Trophoblast cell (in vitro differentiated cells and primary cell): ENCODE data around the gene PICALM.

ENCODE experiments used
- DNase-seq, 2 donors: peaks; one replicate each; pipeline ENCODE4 v3.0.0-alpha.2; 2016
- H2AFZ ChIP-seq: 2 replicates; pipeline ENCODE4 v1.6.1; 2013; ENCODE audit warnings: low read length, moderate library complexity, mild to moderate bottlenecking; ENCODE audit not compliant: insufficient read depth, poor library complexity
- H2AK5ac ChIP-seq: 2 replicates; pipeline ENCODE4 v1.6.1; 2013; ENCODE audit warnings: mild to moderate bottlenecking, low read length
- H2BK120ac ChIP-seq: 2 replicates; pipeline ENCODE4 v1.6.1; 2013; ENCODE audit warnings: low read length, mild to moderate bottlenecking, moderate library complexity; ENCODE audit not compliant: insufficient read depth, poor library complexity
- H2BK12ac ChIP-seq: 2 replicates; pipeline ENCODE4 v1.6.1; 2013; ENCODE audit warnings: mild to moderate bottlenecking, low read length, moderate library complexity
- H2BK5ac ChIP-seq: 2 replicates; pipeline ENCODE4 v1.6.1; 2013; ENCODE audit warnings: low read length, low read depth, moderate library complexity, mild to moderate bottlenecking; ENCODE audit not compliant: poor library complexity
- H3K14ac ChIP-seq: 2 replicates; pipeline ENCODE4 v1.6.1; 2013; ENCODE audit warnings: mild to moderate bottlenecking, low read length
- H3K18ac ChIP-seq: 2 replicates; pipeline ENCODE4 v1.6.1; 2013; ENCODE audit warnings: mild to moderate bottlenecking, low read length
- H3K23ac ChIP-seq: 2 replicates; pipeline ENCODE4 v1.6.1; 2013; ENCODE audit warnings: low read length
- H3K27ac ChIP-seq: 2 replicates; pipeline ENCODE4 v1.5.1; 2013; ENCODE audit warnings: low read depth, mild to moderate bottlenecking, inconsistent platforms, low read length, moderate library complexity
- H3K27me3 ChIP-seq: 2 replicates; pipeline ENCODE4 v1.6.1; 2013; ENCODE audit warnings: inconsistent platforms, mild to moderate bottlenecking, low read length, moderate library complexity; ENCODE audit not compliant: insufficient read depth
- H3K36me3 ChIP-seq, 2 experiments: 1 replicate in 1 of 2; 2 replicates in 1 of 2; pipeline ENCODE4 v1.6.1; 2013; ENCODE audit warnings: low read length in 2 of 2, mild to moderate bottlenecking in 2 of 2, moderate library complexity in 1 of 2; ENCODE audit not compliant: insufficient read depth in 2 of 2, control insufficient read depth in 1 of 2
- H3K4ac ChIP-seq: 2 replicates; pipeline ENCODE4 v1.6.1; 2013; ENCODE audit warnings: low read depth, mild to moderate bottlenecking, low read length, moderate library complexity
- H3K4me1 ChIP-seq, 2 experiments: 1 replicate in 1 of 2; 2 replicates in 1 of 2; pipeline ENCODE4 v1.6.1; 2013; ENCODE audit warnings: low read length in 2 of 2, mild to moderate bottlenecking in 2 of 2, moderate library complexity in 1 of 2; ENCODE audit not compliant: insufficient read depth in 2 of 2, control insufficient read depth in 1 of 2
- H3K4me2 ChIP-seq: 2 replicates; pipeline ENCODE4 v1.6.1; 2013; ENCODE audit warnings: inconsistent platforms, mild to moderate bottlenecking, low read length, moderate library complexity
- H3K4me3 ChIP-seq: 2 replicates; pipeline ENCODE4 v1.5.1; 2013; ENCODE audit warnings: mild to moderate bottlenecking, low read depth, low read length, inconsistent platforms
- H3K79me1 ChIP-seq: one replicate; pipeline ENCODE4 v1.6.1; 2013; ENCODE audit warnings: low read length
- H3K79me2 ChIP-seq: 2 replicates; pipeline ENCODE4 v1.6.1; 2013; ENCODE audit warnings: low read length, mild to moderate bottlenecking; ENCODE audit not compliant: control insufficient read depth, insufficient read depth, poor library complexity
- H3K9ac ChIP-seq: 2 replicates; pipeline ENCODE4 v1.6.1; 2013; ENCODE audit warnings: mild to moderate bottlenecking, low read length
- H3K9me3 ChIP-seq: 2 replicates; pipeline ENCODE4 v1.6.1; 2013; ENCODE audit warnings: low read depth, mild to moderate bottlenecking, control low read depth, inconsistent platforms, low read length; ENCODE audit not compliant: insufficient read depth
- H4K12ac ChIP-seq: 2 replicates; pipeline ENCODE4 v1.6.1; 2013; ENCODE audit warnings: low read depth, mild to moderate bottlenecking, low read length, moderate library complexity
- H4K8ac ChIP-seq: 2 replicates; pipeline ENCODE4 v1.6.1; 2013; ENCODE audit warnings: low read depth, mild to moderate bottlenecking, low read length, moderate library complexity
- H4K91ac ChIP-seq: one replicate; pipeline ENCODE4 v1.6.1; 2013; ENCODE audit warnings: low read depth, mild to moderate bottlenecking, low read length, moderate library complexity
- WGBS: extraction: QIAGEN DNeasy Blood & Tissue Kit; methylation state at CpG from one replicate; pipeline ENCODE4 v1.1.7; 2013; ENCODE audit warnings: missing lambda C conversion rate; ENCODE audit not compliant: insufficient read length, insufficient coverage; ENCODE audit errors: extremely low coverage; 5-methylcytosine and 5-hydroxymethylcytosine counted together

PICALM gene

GRCh38 chr11:86060544-86060943 lies 8.3 kb downstream of the PICALM start:
- H3K4me2 ChIP-seq, result no peak overlapping the region
- H3K27ac ChIP-seq, result no peak overlapping the region
- H3K36me3 ChIP-seq, result peaks cover 0 to 4% of the 10 kb centered on the region in 2 experiments

GRCh38 chr11:86058360-86058759 lies 10.5 kb downstream of the PICALM start:
- Histone ChIP-seq H2BK120ac (no peak overlapping the region), H3K4ac (peak overlapping the region; percentile 89), H3K4me2 (no peak overlapping the region), H2BK5ac (no peak overlapping the region), H3K4me3 (no peak overlapping the region), H3K79me2 (peaks cover 19% of the 10 kb centered on the region), H3K23ac (no peak overlapping the region), H4K8ac (no peak overlapping the region), H2BK12ac (no peak overlapping the region), H3K79me1 (no peaks in the 10 kb centered on the region), H2AFZ (no peak overlapping the region), H3K9me3 (no peaks in the 10 kb centered on the region), H3K14ac (no peak overlapping the region), H3K36me3 (peaks cover 0 to 4% of the 10 kb centered on the region in 2 experiments), H3K27me3 (no peaks in the 10 kb centered on the region), H3K9ac (no peak overlapping the region), H2AK5ac (no peak overlapping the region), H3K27ac (no peak overlapping the region), H4K12ac (no peak overlapping the region), H3K18ac (no peak overlapping the region), H3K4me1 (peaks cover 2 to 6% of the 10 kb centered on the region in 2 experiments), H4K91ac (no peak overlapping the region)
- no peak for DNase-seq

More at GRCh38 chr11:86060544-86060943, 8.3 kb downstream of the PICALM start:
- H3K79me2 ChIP-seq, result peaks cover 25% of the 10 kb centered on the region
- H3K4ac ChIP-seq, result peak overlapping the region; percentile 99
- H2BK12ac ChIP-seq, result no peak overlapping the region
- no peak overlapping the region for H3K9ac ChIP-seq
- peaks cover 5% of the 10 kb centered on the region in 2 experiments for H3K4me1 ChIP-seq
- H3K4me3 ChIP-seq, result no peak overlapping the region
- no peaks in the 10 kb centered on the region for H3K9me3 ChIP-seq
- H2AFZ ChIP-seq, result no peak overlapping the region
- no peaks in the 10 kb centered on the region for H3K79me1 ChIP-seq
- no peak overlapping the region for H3K23ac ChIP-seq
- H4K91ac ChIP-seq, result no peak overlapping the region
- H2BK5ac ChIP-seq, result no peak overlapping the region
- H2BK120ac ChIP-seq, result no peak overlapping the region
- H3K14ac ChIP-seq, result no peak overlapping the region
- no peak overlapping the region for H2AK5ac ChIP-seq
- H3K27me3 ChIP-seq, result no peaks in the 10 kb centered on the region
- no peak overlapping the region for H3K18ac ChIP-seq
- no peak overlapping the region for H4K12ac ChIP-seq
- no peak overlapping the region for H4K8ac ChIP-seq
- DNase-seq, result no peak

GRCh38 chr11:86056351-86056854 lies 12.5 kb downstream of the PICALM start:
- H3K14ac ChIP-seq, result no peak overlapping the region
- peak in 1 of 2 donors; percentile 55 for DNase-seq
- no CpG with 5 or more reads among the region's 1 CpG for whole genome bisulfite sequencing
- no peak overlapping the region for H3K9ac ChIP-seq
- H2AK5ac ChIP-seq, result no peak overlapping the region
- H2BK120ac ChIP-seq, result no peak overlapping the region
- no peak overlapping the region for H4K91ac ChIP-seq
- no peak overlapping the region for H2BK5ac ChIP-seq
- H2AFZ ChIP-seq, result no peak overlapping the region
- H3K4me2 ChIP-seq, result no peak overlapping the region
- H3K36me3 ChIP-seq, result peaks cover 0 to 4% of the 10 kb centered on the region in 2 experiments
- no peak overlapping the region for H3K27ac ChIP-seq
- no peaks in the 10 kb centered on the region for H3K27me3 ChIP-seq
- no peak overlapping the region for H4K12ac ChIP-seq
- no peaks in the 10 kb centered on the region for H3K9me3 ChIP-seq
- H3K4ac ChIP-seq, result no peak overlapping the region
- H3K4me1 ChIP-seq, result peaks cover 2 to 6% of the 10 kb centered on the region in 2 experiments
- H3K79me2 ChIP-seq, result peaks cover 12% of the 10 kb centered on the region
- no peak overlapping the region for H3K4me3 ChIP-seq
- no peaks in the 10 kb centered on the region for H3K79me1 ChIP-seq
- no peak overlapping the region for H2BK12ac ChIP-seq
- no peak overlapping the region for H4K8ac ChIP-seq
- H3K23ac ChIP-seq, result no peak overlapping the region
- H3K18ac ChIP-seq, result no peak overlapping the region

GRCh38 chr11:86052693-86053641 lies 15.9 kb downstream of the PICALM start:
- Histone ChIP-seq H3K36me3 (no peaks in the 10 kb centered on the region), H3K79me1 (no peaks in the 10 kb centered on the region), H4K12ac (no peak overlapping the region), H2BK120ac (no peak overlapping the region), H3K9ac (no peak overlapping the region), H2BK5ac (no peak overlapping the region), H3K27me3 (no peaks in the 10 kb centered on the region), H3K9me3 (no peaks in the 10 kb centered on the region), H2BK12ac (no peak overlapping the region), H3K4me1 (peaks cover 0 to 7% of the 10 kb centered on the region in 2 experiments), H3K23ac (peak overlapping the region; percentile 81), H3K14ac (no peak overlapping the region), H3K79me2 (peaks cover 19% of the 10 kb centered on the region), H2AK5ac (no peak overlapping the region), H3K4me3 (no peak overlapping the region), H3K27ac (no peak overlapping the region), H2AFZ (no peak overlapping the region), H3K4me2 (no peak overlapping the region), H3K18ac (no peak overlapping the region), H3K4ac (peak overlapping the region; percentile 80), H4K8ac (no peak overlapping the region), H4K91ac (no peak overlapping the region)
- WGBS, result no CpG with 5 or more reads among the region's 10 CpGs
- peak; percentile 41 to 91 for DNase-seq
